Vagina (tissue), 2 donors: ENCODE data around the gene MAP2K2. TPM values are rescaled to one million over a fixed set of nuclear protein-coding genes. Genes with fewer than 3 reads are reported as not detected.
A peak's percentile ranks its signal among the peaks of the same experiment; 100 is the strongest.

Source experiments
- DNase-seq, 2 donors: peaks; one replicate each; pipeline ENCODE4 v3.0.0-alpha.2; 2017; ENCODE audit errors: extremely low spot score in 2 of 2
- H3K27ac ChIP-seq: fragments of 200-600 bp; sonication (generic); one replicate; pipeline ENCODE4 v1.5.1; 2019
- H3K27me3 ChIP-seq: fragments of 200-600 bp; sonication (generic); one replicate; pipeline ENCODE4 v1.5.1; 2019
- H3K36me3 ChIP-seq, 2 donors: fragments of 200-600 bp; sonication (generic); one replicate each; pipeline ENCODE4 v1.5.1; 2017 to 2019
- H3K4me1 ChIP-seq: fragments of 200-600 bp; sonication (generic); one replicate; pipeline ENCODE4 v1.5.1; 2019
- H3K4me3 ChIP-seq, 2 donors: fragments of 200-600 bp; sonication (generic); 1 replicate in 1 of 2; 2 replicates in 1 of 2; pipeline ENCODE4 v1.5.1; 2016 to 2019
- H3K9me3 ChIP-seq: fragments of 200-600 bp; sonication (generic); one replicate; pipeline ENCODE4 v1.5.1; 2019
- CTCF ChIP-seq, 3 experiments: fragments of 450-650 bp in 2 of 3; fragments of 200-600 bp in 1 of 3; sonication (generic) in 1 of 3; IDR thresholded peaks; one replicate each; pipeline ENCODE4 v1.5.1; 2017 to 2019; ENCODE audit warnings: antibody characterized with exemption in 3 of 3, mild to moderate bottlenecking in 2 of 3, moderate library complexity in 2 of 3
- POLR2A ChIP-seq, 2 donors: fragments of 450-650 bp; IDR thresholded peaks; one replicate each; pipeline ENCODE4 v1.6.1; 2017; ENCODE audit warnings: antibody characterized with exemption in 2 of 2, mild to moderate bottlenecking in 2 of 2, moderate library complexity in 2 of 2
- POLR2AphosphoS5 ChIP-seq, 2 donors: sonication (generic); formaldehyde crosslinking; IDR thresholded peaks; one replicate each; pipeline ENCODE4 v1.9.0; 2017; ENCODE audit warnings: antibody characterized with exemption in 2 of 2, mild to moderate bottlenecking in 2 of 2, low read depth in 1 of 2; ENCODE audit not compliant: insufficient read depth in 1 of 2
- intact Hi-C: fragments of 100-400 bp; cut with DNase I; formaldehyde crosslinking; loops from one replicate; pipeline ENCODE4 v1.15.1; 2023
- small RNA-seq: library from RNA; depleted of rRNA; stranded (forward); fragments of <200 nt; gene quantifications from one replicate; pipeline ENCODE3, GENCODE V24; 2016
- total RNA-seq: library from RNA; depleted of rRNA; stranded (reverse); fragments of >200 nt; gene quantifications from one replicate; pipeline ENCODE4 v1.2.3, GENCODE V29; 2016

MAP2K2 gene
- total RNA-seq, 1 donor from 2014 or later = 104 TPM

GRCh38 chr19:4042731-4043082, 81.2 kb downstream of the MAP2K2 start:
- intact Hi-C loops = no loop called here
- no peak overlapping the region for H3K4me3 ChIP-seq
- no peaks in the 10 kb centered on the region for H3K27me3 ChIP-seq
- no peak for DNase-seq
- no peaks in the 10 kb centered on the region for H3K9me3 ChIP-seq
- peaks cover 0 to 30% of the 10 kb centered on the region in 2 donors for H3K36me3 ChIP-seq
- H3K4me1 ChIP-seq = peaks cover 34% of the 10 kb centered on the region
- peak overlapping the region; percentile 48 for H3K27ac ChIP-seq
- no peak for TF ChIP-seq POLR2AphosphoS5 (IDR thresholded peaks at IDR 0.05; ENCODE audit: insufficient read depth in 1 of 2, low read depth in 1 of 2)
- TF ChIP-seq CTCF (IDR thresholded peaks at IDR 0.05) = no peak
- no peak for TF ChIP-seq POLR2A (IDR thresholded peaks at IDR 0.05)

DNA sequence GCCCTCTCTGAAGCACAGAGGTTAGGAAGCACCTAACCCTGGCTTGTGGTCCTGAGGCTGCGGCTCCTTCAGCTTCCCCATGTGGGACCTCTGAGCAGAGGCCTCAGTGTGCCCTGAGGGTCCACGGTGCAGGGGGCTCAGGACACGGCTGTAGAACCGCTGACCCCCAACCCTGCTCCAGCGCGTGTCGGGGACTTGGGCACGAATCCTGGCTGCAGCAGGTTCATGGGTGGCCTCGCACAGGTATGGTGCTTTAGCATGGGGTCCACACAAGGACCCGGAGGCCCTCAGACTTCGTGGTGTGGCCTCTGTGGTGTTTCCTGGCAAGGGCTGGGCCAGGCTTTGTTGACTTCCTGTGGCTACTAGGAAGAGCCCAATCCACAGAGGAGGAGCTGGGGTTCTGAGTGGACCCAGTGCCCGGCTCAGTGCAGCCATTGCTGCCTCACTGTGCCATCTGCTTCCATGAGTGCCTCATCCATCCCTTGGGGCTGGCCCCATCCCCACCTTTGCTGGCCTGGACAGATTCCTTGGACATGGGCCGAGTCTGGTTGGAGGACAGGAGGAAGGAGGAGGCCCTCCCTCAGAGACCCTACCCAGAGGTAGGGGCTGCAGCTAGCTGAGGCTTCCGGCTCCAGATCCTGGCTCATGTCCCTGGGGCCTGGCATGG, 81.7 kb downstream of the MAP2K2 start:
- peak overlapping the region; percentile 48 for H3K27ac ChIP-seq
- intact Hi-C loops = no loop called here
- no peak for TF ChIP-seq POLR2A (IDR thresholded peaks at IDR 0.05)
- TF ChIP-seq POLR2AphosphoS5 (IDR thresholded peaks at IDR 0.05; ENCODE audit: insufficient read depth in 1 of 2, low read depth in 1 of 2) = no peak
- no peak for TF ChIP-seq CTCF (IDR thresholded peaks at IDR 0.05)
- peaks cover 0 to 31% of the 10 kb centered on the region in 2 donors for H3K36me3 ChIP-seq
- DNase-seq = no peak
- H3K27me3 ChIP-seq = no peaks in the 10 kb centered on the region
- peaks cover 34% of the 10 kb centered on the region for H3K4me1 ChIP-seq
- no peak overlapping the region for H3K4me3 ChIP-seq
- H3K9me3 ChIP-seq = no peaks in the 10 kb centered on the region

Small RNA genes lying within 50 kb of the gene (small RNA-seq; reads per million reads assigned to genes)
- gene RF00017 = not detected

Other genes starting within 250 kb of the MAP2K2 start
- gene ATCAY, start 243.4 kb downstream of the MAP2K2 start, total RNA-seq = 0.98 TPM
- not detected for gene NMRK2, start 191.1 kb downstream of the MAP2K2 start, total RNA-seq
- 62.4 TPM for gene DAPK3, start 153.0 kb downstream of the MAP2K2 start, total RNA-seq
- gene EEF2, start 138.7 kb downstream of the MAP2K2 start, total RNA-seq = 1,702 TPM
- 14.0 TPM for gene PIAS4, start 116.4 kb downstream of the MAP2K2 start, total RNA-seq
- 60.6 TPM for gene ZBTB7A, start 57.2 kb downstream of the MAP2K2 start, total RNA-seq
- gene CREB3L3, start 29.5 kb upstream of the MAP2K2 start, total RNA-seq = not detected
- 65.6 TPM for gene SIRT6, start 58.4 kb upstream of the MAP2K2 start, total RNA-seq
- gene ANKRD24, start 58.6 kb upstream of the MAP2K2 start, total RNA-seq = 0.25 TPM
- not detected for gene EBI3, start 105.4 kb upstream of the MAP2K2 start, total RNA-seq
- 19.9 TPM for gene YJU2, start 123.0 kb upstream of the MAP2K2 start, total RNA-seq
- not detected for gene SHD, start 155.1 kb upstream of the MAP2K2 start, total RNA-seq
- gene TMIGD2, start 178.3 kb upstream of the MAP2K2 start, total RNA-seq = not detected
- gene FSD1, start 180.5 kb upstream of the MAP2K2 start, total RNA-seq = 1.7 TPM
- gene STAP2, start 214.7 kb upstream of the MAP2K2 start, total RNA-seq = 29.2 TPM
- gene MPND, start 219.4 kb upstream of the MAP2K2 start, total RNA-seq = 10.1 TPM